ENCODE measurements around the gene EFCAB8. TPM values are rescaled to one million over a fixed set of nuclear protein-coding genes. Genes with fewer than 3 reads are reported as not detected.

EFCAB8 gene
- total RNA-seq, 2 experiments from 2014 or later = not detected

- Histone ChIP-seq H3K4me2 (ENCODE audit: low read length) (peak overlapping the region; percentile 91; the same call in 1 of the 2 replicates), H3K9me3 (ENCODE audit: low read length) (no peaks in the 10 kb centered on the region), H3K27ac (ENCODE audit: low read depth, low read length, poor library complexity, severe bottlenecking) (no peak overlapping the region), H3K4me1 (ENCODE audit: insufficient read depth, low read length, poor library complexity, severe bottlenecking) (peaks cover 30% of the 10 kb centered on the region), H3K36me3 (ENCODE audit: insufficient read depth, low read length) (peaks cover 70% of the 10 kb centered on the region), H3K79me2 (ENCODE audit: insufficient read depth, low read depth, low read length) (peaks cover 86% of the 10 kb centered on the region), H2AFZ (ENCODE audit: low read length) (no peak overlapping the region), H4K20me1 (ENCODE audit: insufficient read depth, low read length) (peaks cover 46% of the 10 kb centered on the region), H3K4me3 (ENCODE audit: low read depth, low read length, poor library complexity, severe bottlenecking) (no peak overlapping the region), H3K9me2 (ENCODE audit: insufficient read depth, low read length) (no peaks in the 10 kb centered on the region)
- no peak for TF ChIP-seq EZH2phosphoT487 (IDR thresholded peaks at IDR 0.05; ENCODE audit: borderline replicate concordance, low read depth, low read length)
- no peak for TF ChIP-seq CTCF (conservative IDR thresholded peaks at IDR 0.05; ENCODE audit: low read length)
- no TSS peak for BruUV-seq (replicated peaks)
- intact Hi-C loops (cut with micrococcal nuclease; ENCODE audit: unreplicated experiment) = no loop called here
- CTCF ChIA-PET (ENCODE audit: unreplicated experiment) = no interaction called here
- no peak for DNase-seq (ENCODE audit: low spot score)
- POLR2A ChIA-PET = interaction anchor here (0.7 kb wide), 2 partner anchors 29 to 155 kb away, joined by 3 to 5 read pairs; no protein-coding TSS in a partner anchor
Measured at GRCh38 chr20:32823737-32824588, 34.8 kb upstream of the EFCAB8 start.

DNA sequence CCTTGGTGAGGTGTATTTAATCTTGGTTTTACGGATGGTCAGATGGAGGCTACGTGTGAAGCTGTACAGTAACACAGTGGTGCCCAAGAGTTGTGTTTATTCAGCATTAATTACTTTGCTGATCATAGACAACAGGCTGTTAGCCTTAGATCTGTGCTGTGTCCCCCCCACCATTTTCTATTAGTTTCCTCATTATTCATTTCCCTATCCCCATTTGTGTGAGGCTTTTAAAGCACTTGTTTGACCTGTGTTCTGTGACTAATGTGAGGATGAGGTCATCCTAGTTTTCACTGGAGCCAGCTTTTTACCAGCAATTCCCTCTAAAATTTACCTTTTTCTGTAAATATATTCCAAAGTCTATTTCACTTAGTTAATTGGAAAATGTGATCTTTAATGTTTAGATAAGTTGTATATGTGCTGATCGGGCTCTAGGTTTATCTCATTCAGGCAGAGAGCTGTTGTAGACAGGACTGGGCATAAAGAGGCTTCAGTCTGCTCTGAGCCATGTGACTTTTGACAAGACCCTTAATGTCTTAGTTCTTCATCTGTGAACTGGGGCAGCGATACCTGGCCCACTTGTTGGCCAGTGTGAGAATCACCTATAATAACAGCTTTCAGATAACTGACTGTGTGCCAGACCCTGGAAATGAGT lies 30.6 kb upstream of the EFCAB8 start:
- ChIA-PET POLR2A (interaction anchor here (0.6 kb wide), 1 partner anchor 781 kb away, joined by 3 read pairs; no protein-coding TSS in a partner anchor), CTCF (ENCODE audit: unreplicated experiment) (interaction anchor here (0.5 kb wide), 1 partner anchor 155 kb away, joined by 4 read pairs; the partner anchor contains the start of gene C20orf203)
- peaks cover 91% of the 10 kb centered on the region for H3K36me3 ChIP-seq (ENCODE audit: insufficient read depth, low read length)

More for the DNA sequence above, 30.6 kb upstream of the EFCAB8 start:
- H3K4me2 ChIP-seq (ENCODE audit: low read length) = no peak overlapping the region
- DNase-seq (ENCODE audit: low spot score) = no peak
- TSS peak; percentile 33 for BruUV-seq (replicated peaks)
- H3K4me3 ChIP-seq (ENCODE audit: low read depth, low read length, poor library complexity, severe bottlenecking) = no peak overlapping the region
- no peak overlapping the region for H3K27ac ChIP-seq (ENCODE audit: low read depth, low read length, poor library complexity, severe bottlenecking)
- peaks cover 3% of the 10 kb centered on the region for H3K4me1 ChIP-seq (ENCODE audit: insufficient read depth, low read length, poor library complexity, severe bottlenecking)
- no peak for TF ChIP-seq CTCF (conservative IDR thresholded peaks at IDR 0.05; ENCODE audit: low read length)
- TF ChIP-seq EZH2phosphoT487 (IDR thresholded peaks at IDR 0.05; ENCODE audit: borderline replicate concordance, low read depth, low read length) = no peak
- H4K20me1 ChIP-seq (ENCODE audit: insufficient read depth, low read length) = peaks cover 20% of the 10 kb centered on the region
- intact Hi-C loops (cut with micrococcal nuclease; ENCODE audit: unreplicated experiment) = no loop called here
- peaks cover 95% of the 10 kb centered on the region for H3K79me2 ChIP-seq (ENCODE audit: insufficient read depth, low read depth, low read length)
- H2AFZ ChIP-seq (ENCODE audit: low read length) = no peak overlapping the region
- no peaks in the 10 kb centered on the region for H3K9me3 ChIP-seq (ENCODE audit: low read length)
- H3K9me2 ChIP-seq (ENCODE audit: insufficient read depth, low read length) = no peaks in the 10 kb centered on the region

Measured in OCI-LY7 (cell line).